GM10248 (cell line): ENCODE results near the gene AQP11.

ENCODE experiments used
- CTCF ChIA-PET: fragments of 300-600 bp; sonication (Branson Sonifier 250); formaldehyde crosslinking; extraction: SDS; loops from one replicate; lab custom pipeline; 2021; ENCODE audit warnings: antibody characterized with exemption; lab: Yijun Ruan, JAX
- POLR2A ChIA-PET: fragments of 350-650 bp; sonication (Branson Sonifier 250); formaldehyde crosslinking; extraction: SDS; loops from one replicate; lab custom pipeline; 2020; ENCODE audit warnings: antibody characterized with exemption; lab: Yijun Ruan, JAX
- DNase-seq: peaks from one replicate; pipeline ENCODE4 v3.0.0; 2012; ENCODE audit errors: extremely low spot score
- TF ChIP-seq, protein P1 (sequence below): IDR thresholded peaks from 2 replicates; pipeline ENCODE4 v1.5.1; 2012; ENCODE audit warnings: mild to moderate bottlenecking, low read depth; ENCODE audit errors: extremely low read depth, missing control alignments, control extremely low read depth

The AQP11 gene

GRCh38 chr11:77654770-77655434 is 65.1 kb downstream of the AQP11 start:
- TF ChIP-seq, protein P1, sequence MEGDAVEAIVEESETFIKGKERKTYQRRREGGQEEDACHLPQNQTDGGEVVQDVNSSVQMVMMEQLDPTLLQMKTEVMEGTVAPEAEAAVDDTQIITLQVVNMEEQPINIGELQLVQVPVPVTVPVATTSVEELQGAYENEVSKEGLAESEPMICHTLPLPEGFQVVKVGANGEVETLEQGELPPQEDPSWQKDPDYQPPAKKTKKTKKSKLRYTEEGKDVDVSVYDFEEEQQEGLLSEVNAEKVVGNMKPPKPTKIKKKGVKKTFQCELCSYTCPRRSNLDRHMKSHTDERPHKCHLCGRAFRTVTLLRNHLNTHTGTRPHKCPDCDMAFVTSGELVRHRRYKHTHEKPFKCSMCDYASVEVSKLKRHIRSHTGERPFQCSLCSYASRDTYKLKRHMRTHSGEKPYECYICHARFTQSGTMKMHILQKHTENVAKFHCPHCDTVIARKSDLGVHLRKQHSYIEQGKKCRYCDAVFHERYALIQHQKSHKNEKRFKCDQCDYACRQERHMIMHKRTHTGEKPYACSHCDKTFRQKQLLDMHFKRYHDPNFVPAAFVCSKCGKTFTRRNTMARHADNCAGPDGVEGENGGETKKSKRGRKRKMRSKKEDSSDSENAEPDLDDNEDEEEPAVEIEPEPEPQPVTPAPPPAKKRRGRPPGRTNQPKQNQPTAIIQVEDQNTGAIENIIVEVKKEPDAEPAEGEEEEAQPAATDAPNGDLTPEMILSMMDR = no peak
- no peak for DNase-seq
- POLR2A ChIA-PET = no interaction called here
- CTCF ChIA-PET = no interaction called here

DNA sequence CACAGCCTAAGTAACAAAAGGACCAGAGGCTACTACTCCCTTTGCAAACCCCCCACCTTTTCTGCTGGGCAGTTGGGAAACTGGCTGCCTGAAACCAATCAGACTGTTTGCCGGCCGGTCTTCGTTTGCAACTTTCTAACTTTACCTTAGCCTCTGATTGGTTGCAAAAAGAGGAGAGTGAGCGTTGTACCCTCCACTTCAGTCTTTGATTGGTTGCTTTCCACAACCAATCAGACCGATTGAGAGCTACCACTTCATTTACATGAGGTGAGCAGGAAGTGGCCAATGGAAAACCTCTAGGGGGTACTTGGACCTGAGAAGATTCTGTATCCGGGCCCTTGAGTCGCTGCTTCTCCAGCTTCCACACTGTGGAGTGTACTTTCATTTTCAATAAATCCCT is 66.6 kb downstream of the AQP11 start:
- DNase-seq = no peak
- TF ChIP-seq, protein P1 = no peak
- ChIA-PET CTCF (no interaction called here), POLR2A (no interaction called here)

DNA sequence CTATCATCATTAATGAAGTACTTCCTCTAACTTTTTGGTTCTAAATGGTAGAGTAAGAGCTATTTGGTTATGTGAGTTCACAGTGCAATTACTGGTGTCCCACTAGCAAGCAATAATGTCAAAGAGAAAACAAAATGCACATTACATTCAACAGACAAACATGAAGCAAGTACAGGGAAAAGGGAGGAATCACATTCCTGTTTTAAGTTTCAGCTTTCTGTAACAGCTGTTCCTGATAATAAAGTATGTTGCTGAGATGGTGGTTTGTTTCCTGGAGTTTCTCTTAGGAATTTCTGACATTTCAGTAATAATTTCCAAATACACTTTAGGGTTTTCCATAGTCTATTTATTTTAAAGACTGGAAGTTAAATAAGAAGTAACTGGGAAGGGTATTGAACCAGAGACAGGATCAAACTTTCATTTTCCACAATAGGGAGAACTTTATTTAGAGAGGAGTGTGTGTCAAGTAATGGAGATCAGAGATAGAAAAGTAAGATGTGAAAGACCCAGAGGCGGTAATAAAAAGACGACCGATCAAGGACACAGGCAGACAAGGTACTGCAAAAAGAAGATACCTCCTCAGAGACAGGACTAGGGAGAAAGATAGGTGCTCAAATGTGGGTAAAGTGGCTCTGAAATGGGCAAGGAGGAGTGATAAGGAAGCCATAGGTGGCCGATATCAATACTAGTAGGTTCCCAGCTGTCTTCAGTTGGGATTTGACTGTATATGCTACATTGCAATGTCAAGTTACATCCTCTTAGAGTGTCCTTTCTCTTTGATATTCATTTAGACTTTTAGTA is 68.7 kb downstream of the AQP11 start:
- DNase-seq = no peak
- ChIA-PET CTCF (interaction anchor here (0.8 to 3.1 kb wide), 3 partner anchors 13 to 388 kb away, joined by 3 to 16 read pairs (median 3); no protein-coding TSS in a partner anchor), POLR2A (no interaction called here)
- TF ChIP-seq, protein P1 = no peak
